ENCODE results near the gene SOX13.

SOX13 gene

DNA sequence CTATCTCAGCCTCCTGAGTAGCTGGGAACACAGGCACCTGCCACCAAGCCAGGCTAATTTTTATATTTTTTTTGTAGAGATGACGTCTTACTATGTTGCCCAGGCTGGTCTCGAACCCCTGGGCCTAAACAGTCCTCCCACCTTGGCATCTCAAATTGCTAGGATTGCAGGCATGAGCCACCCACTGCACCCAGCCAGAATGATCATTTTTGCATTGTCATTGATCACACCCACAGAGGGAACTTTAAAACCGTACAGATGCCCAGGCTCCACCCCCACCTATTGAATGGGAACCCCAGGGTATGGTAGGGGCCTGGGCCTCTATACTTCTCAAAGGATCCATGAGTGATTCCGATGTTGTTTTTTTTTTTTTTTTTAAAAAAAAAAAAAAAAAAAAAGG lies 42.2 kb downstream of the SOX13 start:
- Histone ChIP-seq H3K4me2 (peak overlapping the region; percentile 69 to 96 (median 87)), H4K20me1 (peaks cover 0 to 16% (median 0%) of the 10 kb centered on the region in 11 experiments; a peak in 2 of 22 replicates), H3K36me3 (0 out of 22 replicates have a peak, but pooled peaks cover 0 to under 1% (median 0%) of the 10 kb centered on the region in 11 experiments), H3K27ac (peak overlapping the region in 9 of 11 experiments; percentile 18 to 82 (median 50); a peak in 13 of 22 replicates), H3K9me3 (replicated peaks in 1 of 11) (no peaks in the 10 kb centered on the region), H3K9ac (peak overlapping the region in 6 of 11 experiments; percentile 20 to 51 (median 44); a peak in 7 of 22 replicates), H3K4me3 (peak overlapping the region in 2 of 10 experiments; percentile 13 to 27; a peak in 2 of 20 replicates), H3K4me1 (peaks cover 32 to 58% (median 51%) of the 10 kb centered on the region in 10 experiments), H3K27me3 (no peaks in the 10 kb centered on the region)
- no peak for TF ChIP-seq Cebpa-rat (IDR thresholded peaks at IDR 0.05)

DNA sequence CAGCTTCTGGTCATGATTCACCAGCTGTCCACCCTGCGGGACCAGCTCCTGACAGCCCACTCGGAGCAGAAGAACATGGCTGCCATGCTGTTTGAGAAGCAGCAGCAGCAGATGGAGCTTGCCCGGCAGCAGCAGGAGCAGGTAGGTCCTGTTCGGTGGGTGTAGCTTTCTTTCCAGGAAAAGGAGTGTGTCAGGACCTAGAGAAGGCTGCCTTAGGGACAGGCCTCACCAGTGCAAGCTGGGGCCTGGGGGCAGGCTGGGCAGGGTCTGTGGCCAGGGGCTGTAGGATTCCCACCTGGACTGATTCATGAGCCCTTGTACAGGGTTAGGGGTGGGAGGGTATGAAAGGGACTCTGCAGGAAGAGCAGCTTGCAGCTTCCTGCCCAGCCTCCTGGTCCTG lies 43.6 kb downstream of the SOX13 start:
- no peaks in the 10 kb centered on the region for H3K9me3 ChIP-seq (replicated peaks in 1 of 11)
- H3K4me2 ChIP-seq, result peak overlapping the region; percentile 23 to 91 (median 51); a peak in 18 of 22 replicates
- H3K27ac ChIP-seq, result no peak overlapping the region
- H3K36me3 ChIP-seq, result 0 out of 22 replicates have a peak, but pooled peaks cover 0 to 3% (median 0%) of the 10 kb centered on the region in 11 experiments
- peaks cover 32 to 52% (median 50%) of the 10 kb centered on the region in 10 experiments for H3K4me1 ChIP-seq
- no peaks in the 10 kb centered on the region for H3K27me3 ChIP-seq
- TF ChIP-seq Cebpa-rat (IDR thresholded peaks at IDR 0.05), result no peak
- peaks cover 0 to 16% (median 0%) of the 10 kb centered on the region in 11 experiments; a peak in 2 of 22 replicates for H4K20me1 ChIP-seq
- no peak overlapping the region for H3K4me3 ChIP-seq
- H3K9ac ChIP-seq, result no peak overlapping the region

DNA sequence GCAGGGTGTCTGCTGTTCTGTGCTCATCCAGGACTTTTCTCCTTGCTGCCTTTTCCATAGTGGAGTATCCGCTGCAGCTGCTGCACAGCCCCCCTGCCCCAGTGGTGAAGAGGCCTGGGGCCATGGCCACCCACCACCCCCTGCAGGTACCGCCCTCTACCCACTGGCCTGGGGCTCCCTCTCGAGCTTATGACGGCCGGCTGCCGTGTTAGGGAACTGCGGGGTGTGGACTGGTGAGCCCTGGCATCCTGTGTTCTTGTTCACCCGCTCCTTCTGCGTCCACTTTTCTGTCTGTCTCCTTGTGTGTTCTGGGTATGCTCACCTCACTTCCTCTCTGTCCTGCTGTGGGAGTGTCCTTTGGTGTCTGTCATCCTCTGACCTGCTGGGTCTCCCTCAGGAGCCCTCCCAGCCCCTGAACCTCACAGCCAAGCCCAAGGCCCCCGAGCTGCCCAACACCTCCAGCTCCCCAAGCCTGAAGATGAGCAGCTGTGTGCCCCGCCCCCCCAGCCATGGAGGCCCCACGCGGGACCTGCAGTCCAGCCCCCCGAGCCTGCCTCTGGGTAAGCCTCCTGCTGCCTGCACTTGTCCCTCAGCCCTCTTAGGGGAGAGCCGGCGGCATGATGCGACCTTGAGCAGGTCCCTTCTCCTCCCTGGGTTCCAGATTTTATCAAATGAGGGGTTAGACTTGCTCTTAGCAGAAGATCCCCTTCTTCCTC lies 49.1 kb downstream of the SOX13 start:
- TF ChIP-seq Cebpa-rat (IDR thresholded peaks at IDR 0.05), result no peak
- H3K9me3 ChIP-seq (replicated peaks in 1 of 11), result no peaks in the 10 kb centered on the region
- 0 out of 22 replicates have a peak, but pooled peaks cover 0 to 5% (median 0%) of the 10 kb centered on the region in 11 experiments for H4K20me1 ChIP-seq
- peaks cover 0 to 25% (median 8%) of the 10 kb centered on the region in 10 experiments; a peak in 19 of 20 replicates for H3K4me1 ChIP-seq
- no peak overlapping the region for H3K27ac ChIP-seq
- H3K4me3 ChIP-seq, result no peak overlapping the region
- H3K4me2 ChIP-seq, result no peak overlapping the region
- peaks cover 0 to 8% (median 0%) of the 10 kb centered on the region in 11 experiments; a peak in 1 of 22 replicates for H3K36me3 ChIP-seq
- H3K9ac ChIP-seq, result no peak overlapping the region
- no peaks in the 10 kb centered on the region for H3K27me3 ChIP-seq

DNA sequence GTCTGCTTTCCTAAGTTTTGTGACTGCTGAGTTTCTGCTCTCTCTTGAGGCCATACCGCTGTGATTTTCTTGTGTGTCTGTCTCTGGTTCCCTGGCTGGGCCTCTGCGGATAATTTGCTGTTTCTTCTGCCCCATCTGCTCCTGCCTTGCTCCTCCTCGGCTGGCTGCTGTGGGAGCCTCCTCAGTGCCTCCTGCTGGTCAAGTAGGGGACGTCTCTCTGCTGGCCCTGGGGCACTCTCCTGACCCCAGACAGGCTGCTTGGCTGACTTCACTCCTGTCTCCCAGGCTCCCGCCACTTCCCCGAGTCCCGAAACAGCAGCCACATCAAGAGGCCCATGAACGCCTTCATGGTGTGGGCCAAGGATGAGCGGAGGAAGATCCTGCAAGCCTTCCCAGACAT lies 50.5 kb downstream of the SOX13 start:
- Histone ChIP-seq H3K9me3 (replicated peaks in 1 of 11) (no peaks in the 10 kb centered on the region), H3K27me3 (no peaks in the 10 kb centered on the region), H3K9ac (no peak overlapping the region), H3K4me2 (no peak overlapping the region), H3K4me1 (peaks cover 0 to 23% (median 4%) of the 10 kb centered on the region in 10 experiments; a peak in 7 of 20 replicates), H3K27ac (no peak overlapping the region), H3K36me3 (peaks cover 0 to 8% (median 0%) of the 10 kb centered on the region in 11 experiments; a peak in 1 of 22 replicates), H4K20me1 (no peaks in the 10 kb centered on the region), H3K4me3 (no peak overlapping the region)
- no peak for TF ChIP-seq Cebpa-rat (IDR thresholded peaks at IDR 0.05)

DNA sequence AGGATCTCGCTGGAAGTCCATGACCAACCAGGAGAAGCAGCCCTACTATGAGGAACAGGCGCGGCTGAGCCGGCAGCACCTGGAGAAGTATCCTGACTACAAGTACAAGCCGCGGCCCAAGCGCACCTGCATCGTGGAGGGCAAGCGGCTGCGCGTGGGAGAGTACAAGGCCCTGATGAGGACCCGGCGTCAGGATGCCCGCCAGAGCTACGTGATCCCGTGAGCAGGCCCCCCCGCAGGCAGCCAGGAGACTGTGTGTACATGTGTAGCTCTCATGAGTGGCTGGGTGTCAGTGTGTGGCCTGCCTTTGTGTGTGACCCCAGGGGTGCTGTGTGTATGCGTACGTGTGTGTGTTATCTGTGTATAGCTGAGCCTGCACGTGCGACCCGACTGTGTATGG lies 51.7 kb downstream of the SOX13 start:
- H3K27me3 ChIP-seq, result no peaks in the 10 kb centered on the region
- no peaks in the 10 kb centered on the region for H3K9me3 ChIP-seq (replicated peaks in 1 of 11)
- TF ChIP-seq Cebpa-rat (IDR thresholded peaks at IDR 0.05), result no peak
- H4K20me1 ChIP-seq, result no peaks in the 10 kb centered on the region
- H3K4me2 ChIP-seq, result no peak overlapping the region
- no peak overlapping the region for H3K9ac ChIP-seq
- H3K4me3 ChIP-seq, result no peak overlapping the region
- peaks cover 0 to 29% (median 6%) of the 10 kb centered on the region in 10 experiments; a peak in 8 of 20 replicates for H3K4me1 ChIP-seq
- H3K27ac ChIP-seq, result no peak overlapping the region
- peaks cover 0 to 8% (median 0%) of the 10 kb centered on the region in 11 experiments; a peak in 1 of 22 replicates for H3K36me3 ChIP-seq

DNA sequence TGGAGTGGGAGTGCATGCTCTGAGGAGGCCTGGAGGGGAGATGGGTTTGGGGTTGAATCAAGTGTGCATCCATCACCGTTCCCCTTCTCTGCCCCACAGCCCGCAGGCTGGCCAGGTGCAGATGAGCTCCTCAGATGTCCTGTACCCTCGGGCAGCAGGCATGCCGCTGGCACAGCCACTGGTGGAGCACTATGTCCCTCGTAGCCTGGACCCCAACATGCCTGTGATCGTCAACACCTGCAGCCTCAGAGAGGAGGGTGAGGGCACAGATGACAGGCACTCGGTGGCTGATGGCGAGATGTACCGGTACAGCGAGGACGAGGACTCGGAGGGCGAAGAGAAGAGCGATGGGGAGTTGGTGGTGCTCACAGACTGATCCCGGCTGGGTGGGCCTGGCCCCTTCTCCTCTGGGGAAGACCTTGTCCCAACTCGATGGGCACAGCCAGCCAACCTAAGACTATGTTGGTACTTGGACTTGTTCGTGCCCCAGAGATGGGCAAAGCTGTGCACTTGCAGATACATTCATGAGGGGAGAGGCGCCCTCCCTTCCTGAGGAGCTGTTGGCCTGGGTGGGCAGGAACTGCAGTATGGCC lies 52.9 kb downstream of the SOX13 start:
- no peak for TF ChIP-seq Cebpa-rat (IDR thresholded peaks at IDR 0.05)
- Histone ChIP-seq H3K4me3 (no peak overlapping the region), H3K9me3 (replicated peaks in 1 of 11) (no peaks in the 10 kb centered on the region), H3K4me2 (peak overlapping the region in 1 of 11 experiments; percentile 2; a peak in 2 of 22 replicates), H3K9ac (no peak overlapping the region; a peak in 1 of 22 replicates), H3K27ac (no peak overlapping the region), H3K4me1 (peaks cover 0 to 29% (median 6%) of the 10 kb centered on the region in 10 experiments; a peak in 8 of 20 replicates), H4K20me1 (no peaks in the 10 kb centered on the region), H3K36me3 (peaks cover 0 to 5% (median 0%) of the 10 kb centered on the region in 11 experiments; a peak in 1 of 22 replicates), H3K27me3 (no peaks in the 10 kb centered on the region)

DNA sequence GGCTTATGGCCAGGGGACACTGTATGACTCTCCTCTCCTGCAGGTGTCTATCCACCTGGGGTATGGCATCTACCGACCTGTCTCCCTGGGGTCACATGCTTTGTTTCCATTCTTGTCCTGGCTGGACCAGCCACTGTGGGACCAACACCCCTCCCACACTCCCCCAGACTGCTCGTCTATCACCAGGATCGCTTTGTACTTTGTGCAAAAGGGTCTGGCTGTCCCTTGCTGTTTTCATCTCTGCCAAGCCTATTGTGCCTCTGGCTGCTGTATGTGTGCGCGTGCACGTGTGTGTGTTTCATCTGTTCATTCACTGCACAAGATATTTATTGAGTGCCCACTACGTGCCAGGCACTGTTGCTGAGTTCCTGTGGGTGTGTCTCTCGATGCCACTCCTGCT lies 53.5 kb downstream of the SOX13 start:
- H3K27ac ChIP-seq, result no peak overlapping the region
- H4K20me1 ChIP-seq, result no peaks in the 10 kb centered on the region
- TF ChIP-seq Cebpa-rat (IDR thresholded peaks at IDR 0.05), result no peak
- peak overlapping the region in 4 of 11 experiments; percentile 9 to 34 (median 20); a peak in 1 of 22 replicates for H3K9ac ChIP-seq
- H3K4me2 ChIP-seq, result peak overlapping the region in 1 of 11 experiments; percentile 2; a peak in 1 of 22 replicates
- H3K4me3 ChIP-seq, result no peak overlapping the region
- H3K4me1 ChIP-seq, result peaks cover 0 to 29% (median 6%) of the 10 kb centered on the region in 10 experiments; a peak in 8 of 20 replicates
- no peaks in the 10 kb centered on the region for H3K9me3 ChIP-seq (replicated peaks in 1 of 11)
- H3K27me3 ChIP-seq, result no peaks in the 10 kb centered on the region
- H3K36me3 ChIP-seq, result peaks cover 0 to 5% (median 0%) of the 10 kb centered on the region in 11 experiments; a peak in 1 of 22 replicates

DNA sequence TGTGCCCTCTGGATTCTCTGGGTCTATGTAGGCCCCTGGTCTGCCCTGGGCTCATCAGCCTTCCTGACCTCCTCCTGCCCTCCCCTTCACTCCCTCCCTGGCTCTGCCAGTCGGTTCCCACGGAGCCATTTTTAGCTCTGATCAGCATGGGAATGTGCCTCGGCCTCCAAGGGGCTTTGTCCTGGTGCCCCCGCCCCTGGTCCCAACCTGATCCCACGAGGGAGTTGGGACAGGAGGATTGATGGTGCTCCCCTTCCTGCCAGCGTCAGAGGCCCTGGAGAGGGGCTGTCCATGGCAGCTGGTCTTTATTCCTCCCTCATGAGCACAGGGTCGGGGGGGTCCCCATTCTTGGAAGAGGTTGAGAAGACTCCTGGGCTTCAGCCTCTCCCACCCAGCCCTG lies 54.0 kb downstream of the SOX13 start:
- Histone ChIP-seq H3K4me2 (peak overlapping the region in 1 of 11 experiments; percentile 2; a peak in 1 of 22 replicates), H3K9ac (peak overlapping the region in 4 of 11 experiments; percentile 9 to 34 (median 20); a peak in 2 of 22 replicates), H3K4me1 (peaks cover 0 to 29% (median 6%) of the 10 kb centered on the region in 10 experiments; a peak in 8 of 20 replicates), H3K27me3 (no peaks in the 10 kb centered on the region), H3K4me3 (no peak overlapping the region), H3K9me3 (replicated peaks in 1 of 11) (no peaks in the 10 kb centered on the region), H4K20me1 (no peaks in the 10 kb centered on the region), H3K27ac (no peak overlapping the region), H3K36me3 (peaks cover 0 to 5% (median 0%) of the 10 kb centered on the region in 11 experiments; a peak in 1 of 22 replicates)
- no peak for TF ChIP-seq Cebpa-rat (IDR thresholded peaks at IDR 0.05)

Measured in BLaER1 treated with 17β-estradiol and CSF1 and Interleukin-3, amounts not matched to agents 10 nM and 100 nM (cell line).